ENCODE measurements around the gene ARHGDIB. TPM values are rescaled to one million over a fixed set of nuclear protein-coding genes. Genes with fewer than 3 reads are reported as not detected.

Gene ARHGDIB
- total and polyA plus RNA-seq, 2 experiments from 2014 or later: 0.89 TPM; not detected in 1

DNA sequence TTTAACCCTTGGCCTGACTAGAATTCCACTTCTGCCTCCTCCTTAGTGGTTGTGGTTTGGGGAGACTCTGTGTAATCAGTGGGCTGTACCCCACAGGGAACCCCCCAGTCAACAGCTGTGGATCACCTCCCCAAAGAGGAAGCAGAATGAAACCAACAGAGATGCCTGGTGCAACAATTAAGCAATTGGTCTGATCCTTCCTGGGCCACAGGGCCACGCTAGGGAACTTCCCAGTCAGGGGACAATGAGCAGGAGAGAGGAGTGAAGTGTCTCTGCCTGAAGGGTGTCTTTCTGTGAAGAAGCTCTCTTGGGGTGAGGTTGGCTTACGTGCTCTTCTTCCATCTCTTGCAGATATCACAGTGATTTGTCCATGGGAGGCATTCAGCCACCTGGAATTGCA lies 19.6 kb upstream of the ARHGDIB start (continued):
- TF ChIP-seq, protein P1, sequence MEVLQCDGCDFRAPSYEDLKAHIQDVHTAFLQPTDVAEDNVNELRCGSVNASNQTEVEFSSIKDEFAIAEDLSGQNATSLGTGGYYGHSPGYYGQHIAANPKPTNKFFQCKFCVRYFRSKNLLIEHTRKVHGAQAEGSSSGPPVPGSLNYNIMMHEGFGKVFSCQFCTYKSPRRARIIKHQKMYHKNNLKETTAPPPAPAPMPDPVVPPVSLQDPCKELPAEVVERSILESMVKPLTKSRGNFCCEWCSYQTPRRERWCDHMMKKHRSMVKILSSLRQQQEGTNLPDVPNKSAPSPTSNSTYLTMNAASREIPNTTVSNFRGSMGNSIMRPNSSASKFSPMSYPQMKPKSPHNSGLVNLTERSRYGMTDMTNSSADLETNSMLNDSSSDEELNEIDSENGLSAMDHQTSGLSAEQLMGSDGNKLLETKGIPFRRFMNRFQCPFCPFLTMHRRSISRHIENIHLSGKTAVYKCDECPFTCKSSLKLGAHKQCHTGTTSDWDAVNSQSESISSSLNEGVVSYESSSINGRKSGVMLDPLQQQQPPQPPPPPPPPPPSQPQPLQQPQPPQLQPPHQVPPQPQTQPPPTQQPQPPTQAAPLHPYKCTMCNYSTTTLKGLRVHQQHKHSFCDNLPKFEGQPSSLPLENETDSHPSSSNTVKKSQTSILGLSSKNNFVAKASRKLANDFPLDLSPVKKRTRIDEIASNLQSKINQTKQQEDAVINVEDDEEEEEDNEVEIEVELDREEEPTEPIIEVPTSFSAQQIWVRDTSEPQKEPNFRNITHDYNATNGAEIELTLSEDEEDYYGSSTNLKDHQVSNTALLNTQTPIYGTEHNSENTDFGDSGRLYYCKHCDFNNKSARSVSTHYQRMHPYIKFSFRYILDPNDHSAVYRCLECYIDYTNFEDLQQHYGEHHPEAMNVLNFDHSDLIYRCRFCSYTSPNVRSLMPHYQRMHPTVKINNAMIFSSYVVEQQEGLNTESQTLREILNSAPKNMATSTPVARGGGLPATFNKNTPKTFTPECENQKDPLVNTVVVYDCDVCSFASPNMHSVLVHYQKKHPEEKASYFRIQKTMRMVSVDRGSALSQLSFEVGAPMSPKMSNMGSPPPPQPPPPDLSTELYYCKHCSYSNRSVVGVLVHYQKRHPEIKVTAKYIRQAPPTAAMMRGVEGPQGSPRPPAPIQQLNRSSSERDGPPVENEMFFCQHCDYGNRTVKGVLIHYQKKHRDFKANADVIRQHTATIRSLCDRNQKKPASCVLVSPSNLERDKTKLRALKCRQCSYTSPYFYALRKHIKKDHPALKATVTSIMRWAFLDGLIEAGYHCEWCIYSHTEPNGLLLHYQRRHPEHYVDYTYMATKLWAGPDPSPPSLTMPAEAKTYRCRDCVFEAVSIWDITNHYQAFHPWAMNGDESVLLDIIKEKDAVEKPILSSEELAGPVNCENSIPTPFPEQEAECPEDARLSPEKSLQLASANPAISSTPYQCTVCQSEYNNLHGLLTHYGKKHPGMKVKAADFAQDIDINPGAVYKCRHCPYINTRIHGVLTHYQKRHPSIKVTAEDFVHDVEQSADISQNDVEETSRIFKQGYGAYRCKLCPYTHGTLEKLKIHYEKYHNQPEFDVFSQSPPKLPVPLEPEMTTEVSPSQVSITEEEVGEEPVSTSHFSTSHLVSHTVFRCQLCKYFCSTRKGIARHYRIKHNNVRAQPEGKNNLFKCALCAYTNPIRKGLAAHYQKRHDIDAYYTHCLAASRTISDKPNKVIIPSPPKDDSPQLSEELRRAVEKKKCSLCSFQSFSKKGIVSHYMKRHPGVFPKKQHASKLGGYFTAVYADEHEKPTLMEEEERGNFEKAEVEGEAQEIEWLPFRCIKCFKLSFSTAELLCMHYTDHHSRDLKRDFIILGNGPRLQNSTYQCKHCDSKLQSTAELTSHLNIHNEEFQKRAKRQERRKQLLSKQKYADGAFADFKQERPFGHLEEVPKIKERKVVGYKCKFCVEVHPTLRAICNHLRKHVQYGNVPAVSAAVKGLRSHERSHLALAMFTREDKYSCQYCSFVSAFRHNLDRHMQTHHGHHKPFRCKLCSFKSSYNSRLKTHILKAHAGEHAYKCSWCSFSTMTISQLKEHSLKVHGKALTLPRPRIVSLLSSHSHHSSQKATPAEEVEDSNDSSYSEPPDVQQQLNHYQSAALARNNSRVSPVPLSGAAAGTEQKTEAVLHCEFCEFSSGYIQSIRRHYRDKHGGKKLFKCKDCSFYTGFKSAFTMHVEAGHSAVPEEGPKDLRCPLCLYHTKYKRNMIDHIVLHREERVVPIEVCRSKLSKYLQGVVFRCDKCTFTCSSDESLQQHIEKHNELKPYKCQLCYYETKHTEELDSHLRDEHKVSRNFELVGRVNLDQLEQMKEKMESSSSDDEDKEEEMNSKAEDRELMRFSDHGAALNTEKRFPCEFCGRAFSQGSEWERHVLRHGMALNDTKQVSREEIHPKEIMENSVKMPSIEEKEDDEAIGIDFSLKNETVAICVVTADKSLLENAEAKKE (CRISPR knock-in tag; IDR thresholded peaks at IDR 0.05): no peak
- TF ChIP-seq, protein P2, sequence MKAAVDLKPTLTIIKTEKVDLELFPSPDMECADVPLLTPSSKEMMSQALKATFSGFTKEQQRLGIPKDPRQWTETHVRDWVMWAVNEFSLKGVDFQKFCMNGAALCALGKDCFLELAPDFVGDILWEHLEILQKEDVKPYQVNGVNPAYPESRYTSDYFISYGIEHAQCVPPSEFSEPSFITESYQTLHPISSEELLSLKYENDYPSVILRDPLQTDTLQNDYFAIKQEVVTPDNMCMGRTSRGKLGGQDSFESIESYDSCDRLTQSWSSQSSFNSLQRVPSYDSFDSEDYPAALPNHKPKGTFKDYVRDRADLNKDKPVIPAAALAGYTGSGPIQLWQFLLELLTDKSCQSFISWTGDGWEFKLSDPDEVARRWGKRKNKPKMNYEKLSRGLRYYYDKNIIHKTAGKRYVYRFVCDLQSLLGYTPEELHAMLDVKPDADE (IDR thresholded peaks at IDR 0.05): no peak
- TF ChIP-seq CREB1 (CRISPR knock-in tag; IDR thresholded peaks at IDR 0.05; ENCODE audit: low read depth) (no peak), NANOG (IDR thresholded peaks at IDR 0.05; ENCODE audit: borderline replicate concordance) (no peak), JUNB (IDR thresholded peaks at IDR 0.05; ENCODE audit: unreplicated experiment) (no peak), STAT1 (IDR thresholded peaks at IDR 0.05; ENCODE audit: unreplicated experiment) (no peak), EZH2 (IDR thresholded peaks at IDR 0.05; ENCODE audit: low read depth, unreplicated experiment) (no peak)
- TF ChIP-seq, protein P3, sequence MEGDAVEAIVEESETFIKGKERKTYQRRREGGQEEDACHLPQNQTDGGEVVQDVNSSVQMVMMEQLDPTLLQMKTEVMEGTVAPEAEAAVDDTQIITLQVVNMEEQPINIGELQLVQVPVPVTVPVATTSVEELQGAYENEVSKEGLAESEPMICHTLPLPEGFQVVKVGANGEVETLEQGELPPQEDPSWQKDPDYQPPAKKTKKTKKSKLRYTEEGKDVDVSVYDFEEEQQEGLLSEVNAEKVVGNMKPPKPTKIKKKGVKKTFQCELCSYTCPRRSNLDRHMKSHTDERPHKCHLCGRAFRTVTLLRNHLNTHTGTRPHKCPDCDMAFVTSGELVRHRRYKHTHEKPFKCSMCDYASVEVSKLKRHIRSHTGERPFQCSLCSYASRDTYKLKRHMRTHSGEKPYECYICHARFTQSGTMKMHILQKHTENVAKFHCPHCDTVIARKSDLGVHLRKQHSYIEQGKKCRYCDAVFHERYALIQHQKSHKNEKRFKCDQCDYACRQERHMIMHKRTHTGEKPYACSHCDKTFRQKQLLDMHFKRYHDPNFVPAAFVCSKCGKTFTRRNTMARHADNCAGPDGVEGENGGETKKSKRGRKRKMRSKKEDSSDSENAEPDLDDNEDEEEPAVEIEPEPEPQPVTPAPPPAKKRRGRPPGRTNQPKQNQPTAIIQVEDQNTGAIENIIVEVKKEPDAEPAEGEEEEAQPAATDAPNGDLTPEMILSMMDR (conservative IDR thresholded peaks at IDR 0.05; ENCODE audit: low read depth in 2 of 2): no peak
